Fibroblast of the conjunctiva (primary cell): ENCODE measurements around the gene UFC1.

ENCODE experiments used
- DNase-seq: peaks from one replicate; pipeline ENCODE4 v3.0.0-alpha.2; 2010; ENCODE audit warnings: low read depth

Gene UFC1

GRCh38 chr1:161193561-161194235, 39.9 kb downstream of the UFC1 start:
- DNase-seq, result no peak

DNA sequence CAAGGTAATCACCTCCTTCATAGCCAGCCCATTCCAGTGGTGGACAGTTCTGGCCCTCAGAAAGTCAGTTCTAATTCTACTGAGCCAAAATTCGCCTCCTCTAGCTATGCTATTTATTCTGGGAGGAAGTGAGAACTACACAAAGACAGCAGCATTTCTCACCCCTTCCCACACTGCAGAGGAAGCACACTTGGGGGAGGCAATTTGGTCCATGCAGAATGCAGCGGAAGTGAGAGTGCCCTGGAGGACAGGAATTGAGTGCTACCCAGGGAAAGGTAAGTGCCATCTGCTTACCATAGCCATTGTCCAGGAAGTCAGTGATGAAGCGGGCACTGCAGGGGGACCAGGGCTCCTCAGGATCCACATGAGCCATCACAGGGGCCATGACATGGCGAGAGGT, 41.4 kb downstream of the UFC1 start:
- no peak for DNase-seq

GRCh38 chr1:161196111-161196510, 42.3 kb downstream of the UFC1 start:
- DNase-seq, result no peak

GRCh38 chr1:161196521-161197451, 43.0 kb downstream of the UFC1 start:
- DNase-seq, result peak; percentile 83

- DNase-seq, result no peak
Measured at GRCh38 chr1:161197560-161198193, 43.9 kb downstream of the UFC1 start.

- DNase-seq, result no peak
Measured at GRCh38 chr1:161198194-161198896, 44.6 kb downstream of the UFC1 start.

DNA sequence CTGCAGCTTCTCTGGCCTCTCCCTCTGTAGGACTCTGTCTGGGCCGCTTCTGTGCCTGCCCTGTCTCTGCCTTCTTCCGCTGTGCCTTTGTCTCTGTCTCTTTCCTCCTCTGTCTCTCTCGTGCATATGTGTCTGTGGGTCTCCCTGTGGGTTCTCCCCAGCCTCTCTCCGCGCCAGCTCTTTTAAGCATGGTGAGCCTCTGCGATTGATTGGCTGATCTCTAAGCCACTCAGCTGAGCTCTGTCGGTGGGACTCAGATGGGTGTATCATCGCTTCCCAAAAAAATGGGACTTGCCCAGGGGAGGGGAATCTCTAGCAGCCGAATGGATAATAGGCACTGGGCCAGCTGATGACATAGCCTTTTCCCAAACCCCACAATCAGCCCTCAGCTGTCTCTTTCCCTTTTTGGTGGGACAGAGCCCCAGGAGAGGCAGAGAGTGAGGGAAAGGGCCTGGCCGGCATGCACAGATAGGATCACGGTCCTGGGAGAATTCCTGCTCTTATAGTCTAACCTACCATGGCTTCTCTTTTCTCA, 45.2 kb downstream of the UFC1 start, which contains the start of gene ADAMTS4:
TSS of gene ADAMTS4 (minus strand) at position 158 of the 535 bp plus-strand sequence. CDS start 427 bp downstream, outside the sequence.
- DNase-seq, result peak; percentile 81

GRCh38 chr1:161199506-161200139, 45.8 kb downstream of the UFC1 start:
- DNase-seq, result no peak

- DNase-seq, result no peak
Measured at GRCh38 chr1:161200421-161200991, 46.7 kb downstream of the UFC1 start.

DNA sequence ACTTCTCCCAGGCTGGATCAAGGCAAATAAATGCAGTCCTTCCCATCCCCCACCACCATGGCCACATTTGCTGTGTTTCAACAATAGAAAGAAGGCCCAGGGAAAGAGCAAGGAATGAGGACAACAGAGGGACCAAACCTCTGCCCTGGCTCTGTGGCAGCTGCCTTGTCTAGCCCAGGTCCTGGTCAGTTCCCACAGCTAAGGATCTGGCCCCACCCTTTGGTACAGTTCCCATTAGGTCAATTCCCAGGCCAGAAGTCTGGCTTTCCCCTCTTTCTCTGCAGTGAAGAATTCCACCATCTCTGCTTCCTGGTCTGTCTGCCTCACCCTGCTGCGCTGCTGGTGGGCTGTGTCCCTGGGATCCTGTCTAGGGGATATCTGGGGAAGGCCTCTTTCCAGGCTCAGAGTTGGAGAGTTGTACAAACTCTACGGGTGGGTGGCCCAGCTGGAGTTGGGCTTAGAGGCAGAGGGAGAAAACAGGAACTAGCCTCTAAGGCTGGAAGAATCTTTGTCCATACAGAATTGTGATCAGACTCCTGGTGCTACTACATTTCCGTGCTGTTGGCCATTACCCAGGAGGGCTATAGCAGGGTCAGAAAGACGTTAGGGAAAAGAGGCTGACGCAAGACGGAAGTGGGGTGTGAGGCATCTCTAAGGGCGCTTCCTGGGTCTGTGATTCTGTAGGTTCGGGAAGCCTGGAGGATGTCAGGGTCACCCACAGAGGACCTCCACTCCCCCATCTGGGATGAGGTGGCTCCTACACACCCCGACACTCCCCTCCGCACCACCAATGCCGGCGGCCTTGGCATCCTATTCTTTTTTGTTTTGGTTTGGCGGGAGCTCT, 47.4 kb downstream of the UFC1 start:
- DNase-seq, result no peak

- peak; percentile 99 for DNase-seq
Measured at GRCh38 chr1:161201836-161202712, 48.3 kb downstream of the UFC1 start, which contains the start of gene NDUFS2. NDUFS2 (plus strand) TSS chr1:161202367; CDS start chr1:161202386, 19 bp downstream.

GRCh38 chr1:161206411-161207140, 52.8 kb downstream of the UFC1 start:
- DNase-seq, result no peak

GRCh38 chr1:161207173-161207572, 53.4 kb downstream of the UFC1 start:
- DNase-seq, result no peak
